SIG-M5 (cell line): ENCODE results near the gene TDRD9.
A peak's percentile ranks its signal among the peaks of the same experiment; 100 is the strongest.
"Not testable (repeated sequence)": the region's sequence is repeated elsewhere in the genome, so short reads cannot be mapped to it uniquely, and the experiment has no call there.

Experiments
- DNase-seq: peaks from one replicate; lab custom pipeline; 2025; lab: John Stamatoyannopoulos, UW

Gene TDRD9

DNA sequence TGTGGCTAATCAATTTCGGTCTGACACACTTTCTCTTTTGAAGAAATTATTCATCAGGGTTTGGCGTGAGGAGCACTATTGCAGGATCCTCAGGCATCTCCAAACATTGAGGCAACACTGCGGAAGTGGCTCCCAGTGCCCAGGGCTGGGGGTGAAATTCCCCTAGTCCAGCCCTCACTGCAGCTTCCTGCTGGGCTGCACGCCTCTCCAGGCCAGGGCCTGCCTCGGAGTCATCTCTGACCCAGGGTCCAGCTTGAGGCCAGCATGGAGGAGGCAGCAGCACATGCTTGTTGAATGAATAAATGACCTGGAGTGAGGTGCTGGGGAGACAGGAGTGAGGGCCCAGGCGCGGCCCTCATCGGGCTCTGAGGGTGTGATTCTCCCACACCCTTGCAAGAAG is 36.0 kb upstream of the TDRD9 start:
- DNase-seq: no peak

DNA sequence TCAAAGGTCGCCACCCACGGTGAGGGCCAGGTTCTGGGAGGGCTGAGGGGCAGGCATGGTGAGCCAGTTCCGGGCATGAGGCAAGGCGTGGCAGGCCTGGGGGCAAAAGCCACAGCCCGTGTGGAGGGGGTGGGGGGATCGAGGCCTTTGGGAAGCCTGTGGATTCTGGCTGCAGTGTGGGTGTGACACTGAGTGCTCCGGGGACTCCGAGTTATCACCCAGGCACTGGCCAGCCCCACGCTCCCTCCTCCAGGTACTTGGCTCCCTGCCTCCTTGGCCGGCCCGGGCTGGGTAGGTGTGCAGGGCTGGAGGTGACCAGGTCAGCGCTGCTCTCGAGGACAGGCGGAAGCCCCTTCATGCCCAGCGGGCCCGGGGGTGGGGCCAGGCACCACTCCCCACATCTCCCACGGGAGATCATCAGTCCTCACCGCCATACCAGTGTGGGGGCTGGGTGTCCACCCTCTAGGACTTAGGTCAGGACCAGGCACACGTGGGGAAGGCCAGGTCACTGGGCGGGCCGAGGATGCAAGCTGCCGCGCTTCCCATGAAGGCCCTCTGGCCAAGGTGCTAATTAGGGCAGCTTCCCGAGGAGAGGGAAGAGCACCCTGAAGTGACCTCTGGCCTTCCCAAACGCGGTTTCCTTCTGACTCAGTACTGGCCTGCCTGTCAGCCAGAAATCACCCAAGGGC is 34.1 kb upstream of the TDRD9 start:
- no peak for DNase-seq

DNA sequence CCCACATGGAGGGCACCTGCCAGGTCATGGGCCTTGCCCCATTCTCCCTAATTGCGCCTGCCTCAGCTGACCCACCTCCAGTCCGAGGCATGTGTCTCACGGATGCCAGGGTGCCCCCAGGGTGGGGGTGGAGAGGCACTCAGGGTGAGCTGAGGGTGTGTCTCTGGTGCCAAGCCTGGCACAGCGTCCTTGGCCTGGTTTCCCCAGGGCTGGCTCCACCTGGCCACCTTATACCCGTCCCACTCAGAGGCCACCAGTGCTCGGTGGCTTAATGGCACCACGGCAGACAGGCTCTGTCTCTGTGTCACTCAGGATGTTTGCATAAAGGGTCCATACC is 33.6 kb upstream of the TDRD9 start:
- DNase-seq: no peak

DNA sequence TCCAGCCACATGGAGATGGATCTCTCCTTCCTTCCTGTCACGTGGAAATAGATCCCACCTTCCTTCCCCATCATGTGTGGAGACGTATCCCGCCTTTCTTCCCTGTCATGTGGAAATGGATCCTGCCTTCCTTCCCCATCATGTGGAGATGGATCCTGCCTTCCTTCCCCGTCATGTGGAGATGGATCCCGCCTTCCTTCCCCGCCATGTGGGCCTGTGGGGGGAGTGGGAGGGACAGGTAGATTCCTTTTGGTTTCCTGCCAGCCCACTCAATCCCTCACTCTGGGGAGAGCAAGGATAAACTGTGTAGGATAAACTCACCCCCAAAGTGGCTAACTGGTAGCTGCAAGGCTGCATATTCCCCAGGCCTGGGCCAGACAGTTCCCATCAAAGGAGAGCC is 31.7 kb upstream of the TDRD9 start:
- DNase-seq: no peak

DNA sequence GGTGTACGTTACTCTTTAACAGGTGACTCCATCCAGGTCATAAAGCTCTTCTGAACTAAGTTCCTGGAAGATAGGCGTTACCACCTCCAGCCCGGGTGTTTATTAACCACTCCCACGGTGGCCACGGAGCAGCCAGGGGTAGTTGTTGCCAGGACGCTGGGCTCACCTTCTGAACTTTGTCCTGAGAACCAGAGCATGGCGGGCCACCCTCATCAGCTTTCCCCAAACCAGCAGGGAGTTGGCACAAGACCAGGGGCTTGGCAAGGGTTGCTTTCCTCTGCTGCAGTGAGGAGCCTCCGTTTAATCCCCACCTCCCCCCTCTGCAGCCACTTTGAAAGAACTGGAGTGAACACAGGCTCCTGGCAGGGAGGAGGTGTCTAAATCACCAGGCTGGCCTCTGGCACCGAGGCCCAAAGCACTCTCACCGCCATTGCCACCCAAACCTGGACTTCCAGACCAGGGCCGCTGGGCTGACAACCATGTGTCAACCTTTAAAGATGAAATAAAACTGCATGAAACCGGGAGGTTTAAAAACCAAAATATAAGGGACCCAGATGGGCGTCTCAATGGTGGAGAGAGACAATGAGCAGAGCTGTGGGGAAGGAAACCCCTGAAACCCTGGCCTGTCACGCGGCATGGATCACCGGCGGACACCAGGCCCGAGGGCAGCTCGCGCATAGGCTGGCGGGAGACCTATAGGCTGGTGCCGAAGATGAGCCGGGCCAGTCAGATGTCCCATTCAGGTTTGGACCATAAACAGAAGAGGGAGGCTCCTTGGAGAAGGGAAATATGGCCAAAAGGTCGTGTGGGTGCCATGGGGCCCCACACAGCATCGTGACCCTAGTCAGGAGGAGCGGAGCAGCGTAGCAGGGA is 30.9 kb upstream of the TDRD9 start:
- no peak for DNase-seq

DNA sequence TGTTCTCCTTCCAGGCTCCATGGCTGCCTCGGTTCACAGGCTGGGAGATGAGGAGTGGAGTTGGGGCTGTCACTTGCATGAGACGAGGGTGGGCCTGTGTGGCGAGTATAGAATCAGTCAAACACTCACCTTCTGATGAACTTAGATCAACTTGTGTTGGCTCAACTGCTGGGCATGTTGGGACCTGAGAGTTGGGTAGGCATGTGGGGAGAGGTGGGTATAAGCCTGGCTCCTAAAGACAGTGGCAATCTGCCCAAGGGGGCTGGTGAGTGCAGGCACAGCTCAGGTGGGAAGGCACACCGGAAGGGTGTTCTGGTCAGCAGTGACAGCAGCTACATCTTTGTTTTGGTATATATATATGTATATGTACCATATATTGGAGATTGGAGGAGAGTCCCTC is 30.1 kb upstream of the TDRD9 start:
- no peak for DNase-seq

DNA sequence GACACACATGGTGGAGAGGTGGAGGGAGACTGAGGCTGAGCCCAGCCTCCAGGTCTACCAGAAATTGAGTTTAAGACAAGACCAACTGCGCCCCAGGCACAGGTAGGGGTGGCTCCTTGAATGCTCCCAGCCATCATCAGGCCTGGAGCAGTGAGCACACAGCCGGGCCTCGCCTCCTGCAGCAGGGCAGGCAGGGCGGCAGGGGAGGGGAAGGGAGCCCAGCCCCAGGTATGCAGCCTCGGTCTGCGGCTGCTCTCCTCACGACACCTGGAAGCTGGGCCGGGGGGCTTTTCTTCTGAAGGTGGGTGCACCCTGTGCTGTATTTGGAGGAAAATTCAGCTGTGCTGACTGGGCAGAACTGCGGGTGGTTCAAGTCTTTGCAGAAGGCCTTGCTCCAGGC is 29.5 kb upstream of the TDRD9 start:
- DNase-seq: no peak

DNA sequence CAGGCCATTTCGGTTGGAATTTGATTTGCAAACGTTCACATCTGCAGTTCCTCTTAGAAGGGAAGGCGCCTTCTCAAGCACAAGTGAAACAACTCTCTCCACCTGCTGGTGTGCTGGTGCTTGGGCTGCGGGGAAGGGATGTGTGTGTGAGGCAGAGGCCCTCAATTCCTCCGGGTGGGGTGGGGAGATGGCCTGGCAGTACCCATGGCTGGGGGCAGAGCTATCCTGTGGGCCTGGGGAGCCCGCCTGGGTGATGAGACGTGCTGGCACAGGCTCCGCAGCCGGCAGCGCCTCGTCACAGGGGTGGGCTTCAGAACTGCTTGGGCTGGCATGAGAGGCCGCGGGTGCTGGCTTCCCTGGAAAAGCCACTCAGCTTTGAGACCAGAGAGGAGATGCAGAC is 28.9 kb upstream of the TDRD9 start:
- DNase-seq: no peak

DNA sequence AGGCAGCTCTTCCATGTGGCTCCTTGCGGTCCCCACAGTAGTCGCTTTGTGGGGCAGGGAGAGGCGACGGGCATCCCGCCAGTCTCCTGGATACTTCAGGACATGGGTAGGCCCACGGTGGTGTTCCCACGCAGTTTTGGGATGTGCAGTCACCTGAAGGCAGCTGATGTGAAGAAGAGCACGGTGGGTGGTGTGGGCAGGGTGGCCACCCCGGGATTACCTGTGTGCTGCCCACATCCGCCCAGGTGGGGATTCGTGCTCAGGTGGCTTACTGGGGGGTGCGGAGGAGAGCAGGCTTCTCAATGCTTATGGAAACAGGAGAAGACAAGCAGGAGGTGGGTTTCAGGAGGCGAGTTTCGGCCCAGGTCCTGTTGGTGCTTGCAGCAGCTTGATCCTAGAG is 28.4 kb upstream of the TDRD9 start:
- no peak for DNase-seq

DNA sequence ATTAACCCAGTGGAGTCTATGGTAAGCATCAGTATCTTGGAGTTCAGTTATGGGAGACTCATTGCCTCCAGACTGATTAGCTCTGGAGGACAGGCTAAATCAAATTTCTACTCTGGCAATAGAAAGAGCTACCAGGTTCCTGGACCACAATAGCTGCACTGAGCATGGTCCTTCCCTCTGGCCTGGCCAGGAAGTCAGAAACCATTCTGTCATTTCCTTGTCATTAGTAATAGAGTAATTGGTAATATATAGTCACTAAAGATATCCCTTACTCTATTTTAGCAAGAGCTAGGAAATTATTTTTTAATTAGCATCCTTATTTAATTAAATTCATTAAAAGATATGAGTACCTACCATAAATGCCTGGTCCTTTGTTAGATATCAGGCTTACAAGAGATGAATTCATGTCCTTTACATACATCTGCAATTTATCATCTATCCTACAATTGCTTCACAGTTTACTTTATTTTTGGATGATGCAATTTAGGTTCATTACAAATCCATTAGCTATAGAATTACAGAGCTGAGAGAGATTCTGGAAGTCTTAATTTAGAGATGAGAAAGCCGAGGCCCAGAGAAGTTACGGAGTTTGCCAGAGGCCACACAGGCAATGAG is 23.7 kb upstream of the TDRD9 start:
- no peak for DNase-seq

DNA sequence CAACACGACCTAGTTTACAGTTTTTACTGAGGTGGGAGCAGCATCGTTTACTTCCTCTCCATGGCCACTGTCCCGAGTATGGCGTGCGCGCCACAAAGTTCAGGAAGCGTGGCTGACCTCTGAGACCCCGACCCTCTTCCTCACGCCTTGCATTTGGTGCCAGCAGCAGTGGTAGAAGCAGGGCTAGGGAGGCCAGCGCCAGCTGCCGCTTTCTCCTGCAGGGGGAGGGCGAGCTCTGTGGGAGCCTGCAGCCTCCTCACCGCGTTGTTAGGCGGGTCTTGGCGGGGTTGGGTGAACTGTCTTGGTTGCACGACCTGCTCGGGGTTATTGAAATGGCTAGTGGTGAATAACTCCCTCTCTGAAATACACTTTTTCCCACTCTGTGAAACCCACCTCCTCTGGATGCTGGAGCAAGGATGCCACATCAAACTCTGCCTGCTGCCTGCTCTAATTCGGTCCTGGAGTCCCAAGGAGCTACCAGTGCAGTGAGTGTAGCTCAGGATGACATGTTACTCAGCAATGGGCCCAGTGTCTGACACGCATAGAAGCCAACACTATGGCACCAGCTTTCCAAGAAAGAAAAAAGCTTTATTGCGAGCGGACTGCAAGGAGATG is 22.3 kb upstream of the TDRD9 start:
- no peak for DNase-seq

DNA sequence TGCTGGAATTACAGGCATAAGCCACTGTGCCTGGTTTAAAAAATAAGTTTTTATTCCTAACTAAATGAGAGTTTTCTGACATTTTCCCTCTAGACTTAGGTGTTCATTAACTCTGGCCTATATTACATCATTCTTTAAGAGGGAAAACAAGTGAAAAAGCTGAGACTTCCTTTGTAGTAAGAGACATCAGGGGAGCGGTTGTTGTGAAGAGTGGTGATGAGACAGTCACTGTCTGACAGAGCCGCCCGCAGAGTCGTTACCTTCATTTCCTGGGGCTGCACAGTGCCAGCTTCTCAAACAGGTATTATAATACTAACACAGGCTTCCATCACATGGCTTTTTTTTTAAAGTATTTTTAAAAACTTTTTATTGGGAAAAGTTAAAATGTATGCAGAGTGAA is 19.7 kb upstream of the TDRD9 start:
- no peak for DNase-seq

DNA sequence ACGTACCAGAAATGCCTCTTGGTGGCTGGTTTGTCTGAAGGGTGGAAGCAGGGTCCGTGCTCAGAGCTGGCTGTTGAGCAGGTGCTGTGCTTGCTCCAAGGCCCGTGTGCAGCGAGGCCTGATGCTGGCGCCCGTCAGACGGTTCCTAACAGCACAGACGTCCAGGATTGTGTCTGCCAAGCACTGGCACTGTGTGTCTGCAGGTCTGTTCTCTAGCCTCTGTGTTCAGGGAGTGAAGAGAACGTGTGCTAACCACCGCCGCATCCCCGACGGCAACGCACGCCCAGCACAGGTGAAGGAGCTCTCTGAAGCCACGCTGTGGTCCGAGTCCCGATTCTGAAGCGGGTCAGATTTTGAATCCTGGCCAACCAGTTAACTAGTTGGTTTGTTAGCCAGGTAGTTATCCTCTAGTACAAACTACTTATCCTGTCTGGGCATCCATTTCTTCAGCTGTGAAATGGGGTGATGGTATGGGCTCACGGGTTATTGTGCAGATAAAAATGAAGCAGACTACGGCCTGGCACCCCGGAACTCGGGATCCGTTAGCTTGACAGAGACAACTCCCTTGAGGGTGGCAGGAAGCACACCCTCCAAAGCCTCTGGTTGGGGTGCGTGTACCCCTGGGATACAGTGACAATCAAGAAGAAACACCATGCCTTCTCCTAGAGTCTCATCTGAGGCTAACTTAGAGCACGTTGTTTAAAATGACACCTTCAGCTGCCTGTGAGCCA is 18.6 kb upstream of the TDRD9 start:
- DNase-seq: no peak

DNA sequence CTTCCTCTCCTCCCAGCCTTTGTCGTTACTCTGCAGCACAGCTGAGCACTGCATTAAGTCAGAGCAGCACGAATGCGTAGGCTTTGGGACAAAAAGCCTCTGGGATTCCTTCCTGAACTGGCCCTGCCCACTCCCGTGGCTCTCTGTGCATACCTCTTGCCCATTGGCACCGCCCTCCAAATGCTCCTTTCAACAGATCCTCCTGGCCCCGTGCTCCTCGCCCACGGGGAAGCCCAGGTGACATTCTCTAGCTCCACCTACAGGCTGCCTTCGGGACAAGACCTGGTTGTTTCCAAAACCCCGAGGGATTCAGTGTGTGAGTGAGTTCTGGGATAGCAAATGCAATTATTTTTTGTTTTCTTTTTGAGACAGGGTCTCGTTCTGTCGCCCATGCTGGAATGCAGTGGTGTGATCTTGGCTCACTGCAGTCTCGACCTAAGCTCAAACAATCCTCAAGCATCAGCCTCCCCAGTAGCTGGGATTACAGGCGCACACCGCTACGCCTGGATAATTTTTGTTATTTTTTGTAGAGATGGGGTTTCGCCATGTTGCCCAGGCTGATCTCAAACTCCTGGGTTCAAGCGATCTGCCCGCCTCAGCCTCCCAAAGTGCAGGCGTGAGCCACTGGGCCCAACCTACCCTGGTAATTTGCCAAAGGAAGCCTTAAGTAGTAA is 17.9 kb upstream of the TDRD9 start:
- no peak for DNase-seq

DNA sequence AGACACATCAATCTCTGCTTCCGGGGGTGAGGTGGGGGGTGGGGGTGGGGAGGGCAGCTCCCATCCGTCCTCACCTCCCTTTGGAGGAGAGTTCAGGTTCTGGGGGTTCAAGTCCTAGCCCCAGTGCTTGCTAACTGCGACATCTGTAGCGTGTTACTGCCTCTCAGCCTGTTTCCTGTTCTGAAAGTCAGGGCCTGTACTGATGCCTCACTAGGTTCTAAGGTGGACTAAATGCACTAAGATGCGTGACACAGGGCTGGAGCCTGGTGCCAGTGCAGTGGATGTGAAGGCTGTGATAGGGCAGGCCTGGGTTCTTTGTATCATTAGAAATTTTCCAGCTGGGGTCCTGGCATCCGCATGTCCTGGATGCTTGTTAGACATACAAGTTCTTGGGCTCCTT is 17.3 kb upstream of the TDRD9 start:
- DNase-seq: no peak

DNA sequence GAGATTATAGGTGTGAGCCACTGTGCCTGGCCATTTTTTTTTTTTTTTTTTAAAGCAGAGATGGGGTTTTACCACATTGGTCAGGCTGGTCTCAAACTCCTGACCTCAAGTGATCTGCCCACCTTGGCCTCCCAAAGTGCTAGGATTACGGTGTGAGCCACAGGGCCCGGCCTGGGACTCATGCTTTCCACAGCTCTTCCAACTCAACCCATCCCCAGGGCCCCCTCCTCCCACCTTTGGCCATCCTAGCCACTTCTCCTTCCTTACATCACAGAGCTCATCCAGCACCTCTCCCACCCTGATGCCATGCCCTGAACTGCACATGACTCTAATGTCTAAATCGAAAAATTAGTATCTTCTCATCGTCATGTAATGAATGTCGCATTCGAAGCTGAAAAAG is 12.6 kb upstream of the TDRD9 start:
- DNase-seq: no peak

DNA sequence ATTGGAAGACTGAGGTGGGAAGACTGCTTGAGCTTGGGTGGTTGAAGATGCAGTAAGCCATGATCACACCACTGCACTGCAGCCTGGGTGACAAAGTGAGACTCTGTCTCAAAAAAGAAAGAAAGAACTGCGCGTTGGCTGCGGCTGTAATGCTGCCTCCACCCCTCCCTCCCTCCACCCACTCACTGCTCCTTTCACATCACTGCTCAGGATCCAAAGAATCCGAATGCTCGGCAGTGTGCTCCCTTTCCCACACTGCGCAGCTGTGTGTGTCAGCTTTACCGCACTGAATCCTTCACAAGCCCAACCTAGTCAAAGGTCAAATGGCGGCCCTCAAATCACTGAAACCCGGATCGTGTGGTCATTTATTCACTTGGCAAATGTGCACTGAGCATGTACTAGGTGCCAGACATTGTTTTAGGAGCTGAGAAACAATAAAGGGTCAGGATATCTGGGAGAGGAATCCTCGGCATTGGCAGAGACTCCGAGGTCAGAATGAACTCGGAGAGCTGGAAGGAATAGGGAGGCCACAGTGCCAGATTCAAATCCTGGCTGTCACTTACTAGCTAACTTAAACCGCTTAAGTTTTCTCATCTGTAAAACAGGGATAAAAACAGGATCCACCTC is 11.5 kb upstream of the TDRD9 start:
- no peak for DNase-seq

DNA sequence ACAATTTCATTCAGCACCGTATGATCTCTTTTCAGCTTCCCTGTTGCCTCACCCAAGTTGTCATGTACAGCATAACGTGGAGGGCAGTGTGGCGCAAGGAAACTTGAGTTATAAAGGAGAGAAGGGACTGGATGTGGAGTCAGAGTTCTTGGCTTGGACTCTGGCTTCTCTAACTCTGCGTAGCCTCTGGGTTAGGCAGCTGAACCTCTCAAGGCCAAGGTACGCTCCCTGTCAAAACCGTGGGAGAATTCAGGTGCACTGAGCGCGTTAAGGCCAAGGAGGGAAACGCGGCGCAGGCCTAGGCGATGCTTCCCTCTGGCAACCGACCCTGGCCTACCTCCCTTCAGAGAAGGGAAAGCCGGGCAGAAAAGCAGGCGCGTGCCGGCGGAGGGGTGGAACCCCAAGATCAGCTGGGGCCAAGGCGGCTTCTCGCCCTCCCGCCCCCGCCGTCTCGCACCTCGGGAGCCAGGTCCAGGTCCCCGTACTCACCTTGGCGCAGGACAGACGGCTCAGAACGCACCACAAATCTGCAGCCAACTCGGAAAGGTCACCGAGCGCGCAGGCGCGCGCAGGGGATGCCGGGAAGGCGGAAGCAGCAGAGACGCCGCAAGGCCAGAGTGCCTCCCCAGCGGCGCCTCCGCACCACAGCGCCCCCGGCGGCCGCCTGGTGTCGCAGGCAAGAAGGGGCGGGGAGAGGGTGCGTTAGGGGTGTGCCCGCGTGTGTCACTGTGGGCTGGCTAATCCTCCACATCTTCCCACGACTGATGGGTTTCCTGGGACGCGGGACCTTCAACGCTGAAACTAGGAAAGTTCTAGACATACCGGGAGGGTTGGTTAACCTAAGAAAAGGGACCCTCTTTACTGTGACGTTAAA is 7.0 kb upstream of the TDRD9 start:
- peak; percentile 27 for DNase-seq

DNA sequence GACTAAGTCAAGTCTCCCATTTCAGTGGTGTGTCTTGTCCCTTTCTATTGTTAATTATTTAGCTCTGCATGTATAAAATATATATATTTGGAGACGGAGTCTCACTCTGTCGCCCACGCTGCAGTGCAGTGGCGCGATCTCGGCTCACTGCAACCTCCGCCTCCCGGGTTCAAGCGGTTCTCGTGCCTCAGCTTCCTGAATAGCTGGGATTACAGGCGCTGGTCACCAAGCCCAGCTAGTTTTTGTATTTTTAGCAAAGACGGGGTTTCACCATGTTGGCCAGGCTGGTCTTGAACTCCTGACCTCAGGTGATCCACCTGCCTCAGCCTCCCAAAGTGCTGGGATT is 6.4 kb upstream of the TDRD9 start:
- not testable (repeated sequence) for DNase-seq

DNA sequence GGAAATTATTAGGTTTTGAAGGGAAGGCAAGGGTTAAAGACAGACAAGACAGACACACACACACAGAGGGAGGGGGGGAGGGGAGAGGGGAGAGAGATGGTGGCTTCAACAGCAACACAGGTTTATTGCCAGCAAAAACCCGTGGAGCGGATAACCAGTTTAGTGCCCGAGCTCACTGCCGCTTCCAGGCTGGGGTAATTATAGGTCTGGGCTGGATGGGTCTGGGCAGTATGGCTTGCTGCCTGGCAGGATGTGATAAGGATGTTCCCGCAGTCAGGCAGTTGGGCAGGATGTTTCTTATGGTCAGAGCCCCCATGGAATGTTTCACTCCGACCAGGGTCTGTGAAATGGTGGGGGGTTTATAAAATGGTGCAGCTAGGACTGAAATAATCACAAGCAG is 4.4 kb upstream of the TDRD9 start:
- DNase-seq: no peak
